BE2C (cell line): ENCODE measurements around the gene STX16.
A peak's percentile ranks its signal among the peaks of the same experiment; 100 is the strongest.

ENCODE experiments used
- DNase-seq: peaks from one replicate; pipeline ENCODE4 v3.0.0-alpha.2; 2020
- H3K27me3 ChIP-seq: fragments of 250-450 bp; sonication (Bioruptor Pico); 2 replicates; pipeline ENCODE4 v1.5.1; 2020; ENCODE audit warnings: mild to moderate bottlenecking
- H3K36me3 ChIP-seq: fragments of 250-450 bp; sonication (Bioruptor Pico); 2 replicates; pipeline ENCODE4 v1.5.1; 2020; ENCODE audit warnings: mild to moderate bottlenecking
- H3K4me1 ChIP-seq: fragments of 250-450 bp; sonication (Bioruptor Pico); 2 replicates; pipeline ENCODE4 v1.5.1; 2020
- H3K4me3 ChIP-seq: 2 replicates; pipeline ENCODE4 v1.5.1; 2011; ENCODE audit warnings: low read depth, low read length
- H3K9me3 ChIP-seq: fragments of 250-450 bp; sonication (Bioruptor Pico); 2 replicates; pipeline ENCODE4 v1.5.1; 2020
- CTCF ChIP-seq: IDR thresholded peaks from 2 replicates; pipeline ENCODE4 v1.5.1; 2012; ENCODE audit warnings: mild to moderate bottlenecking, low read depth, low read length

STX16 gene

GRCh38 chr20:58705208-58705926 lies 54.3 kb downstream of the STX16 start:
- H3K9me3 ChIP-seq: no peaks in the 10 kb centered on the region
- TF ChIP-seq CTCF: no peak
- no peaks in the 10 kb centered on the region for H3K27me3 ChIP-seq
- H3K4me1 ChIP-seq: peaks cover 3% of the 10 kb centered on the region; the same call in 1 of the 2 replicates
- peak; percentile 12 for DNase-seq
- H3K36me3 ChIP-seq: peaks cover 4% of the 10 kb centered on the region; the same call in 1 of the 2 replicates
- no peak overlapping the region for H3K4me3 ChIP-seq

- Histone ChIP-seq H3K4me3 (no peak overlapping the region), H3K27me3 (no peaks in the 10 kb centered on the region), H3K36me3 (peaks cover 4% of the 10 kb centered on the region; the same call in 1 of the 2 replicates), H3K4me1 (peaks cover 3% of the 10 kb centered on the region; the same call in 1 of the 2 replicates), H3K9me3 (no peaks in the 10 kb centered on the region)
- no peak for TF ChIP-seq CTCF
- DNase-seq: peak; percentile 6
Measured at GRCh38 chr20:58706150-58706892, 55.2 kb downstream of the STX16 start.

GRCh38 chr20:58706975-58707681 lies 56.0 kb downstream of the STX16 start:
- TF ChIP-seq CTCF: no peak

GRCh38 chr20:58707770-58708169 lies 56.7 kb downstream of the STX16 start:
- H3K9me3 ChIP-seq: no peaks in the 10 kb centered on the region
- no peak overlapping the region for H3K4me3 ChIP-seq
- peaks cover 3% of the 10 kb centered on the region; the same call in 1 of the 2 replicates for H3K4me1 ChIP-seq
- DNase-seq: no peak
- TF ChIP-seq CTCF: no peak
- H3K27me3 ChIP-seq: no peaks in the 10 kb centered on the region
- peaks cover 4% of the 10 kb centered on the region; the same call in 1 of the 2 replicates for H3K36me3 ChIP-seq

More at GRCh38 chr20:58706975-58707681, 56.0 kb downstream of the STX16 start:
- Histone ChIP-seq H3K9me3 (no peaks in the 10 kb centered on the region), H3K4me3 (no peak overlapping the region), H3K27me3 (no peaks in the 10 kb centered on the region), H3K36me3 (peaks cover 4% of the 10 kb centered on the region; the same call in 1 of the 2 replicates), H3K4me1 (peaks cover 3% of the 10 kb centered on the region; the same call in 1 of the 2 replicates)
- DNase-seq: no peak

- no peak for DNase-seq
- peaks cover 4% of the 10 kb centered on the region; the same call in 1 of the 2 replicates for H3K36me3 ChIP-seq
- H3K4me1 ChIP-seq: peaks cover 3% of the 10 kb centered on the region; the same call in 1 of the 2 replicates
- H3K9me3 ChIP-seq: no peaks in the 10 kb centered on the region
- no peak for TF ChIP-seq CTCF
- no peaks in the 10 kb centered on the region for H3K27me3 ChIP-seq
- no peak overlapping the region for H3K4me3 ChIP-seq
Measured at GRCh38 chr20:58708246-58708931, 57.3 kb downstream of the STX16 start.
